Measurements from ENCODE around the gene XPA.
"Not testable (repeated sequence)": the region's sequence is repeated elsewhere in the genome, so short reads cannot be mapped to it uniquely, and the experiment has no call there.

Gene XPA

GRCh38 chr9:97705354-97705950, 8.3 kb upstream of the XPA start:
- intact Hi-C loops (cut with DNase I), result no loop called here

GRCh38 chr9:97704851-97705250, 7.7 kb upstream of the XPA start:
- no peak for DNase-seq
- intact Hi-C loops (cut with DNase I), result no loop called here

More at GRCh38 chr9:97705354-97705950, 8.3 kb upstream of the XPA start:
- DNase-seq, result no peak

- DNase-seq, result no peak
- intact Hi-C loops (cut with DNase I), result no loop called here
Measured at GRCh38 chr9:97704345-97704677, 7.2 kb upstream of the XPA start.

- intact Hi-C loops (cut with DNase I), result no loop called here
- peak in 8 of 42 donors; percentile 12 to 49 (median 28) for DNase-seq
Measured at GRCh38 chr9:97703437-97704344, 6.6 kb upstream of the XPA start.

- intact Hi-C loops (cut with DNase I), result loop anchor here (5.0 to 10.0 kb wide), 2 partner anchors 65 to 282 kb away; partner anchors contain the start of genes ANP32B, NCBP1 and TSTD2
- DNase-seq, result not testable (repeated sequence)
Measured at GRCh38 chr9:97699824-97700223, 2.7 kb upstream of the XPA start.

GRCh38 chr9:97699281-97699680, 2.1 kb upstream of the XPA start:
- intact Hi-C loops (cut with DNase I), result loop anchor here (5.0 to 10.0 kb wide), 2 partner anchors 64 to 283 kb away; partner anchors contain the start of genes ANP32B, NCBP1 and TSTD2
- DNase-seq, result peak; percentile 11 to 90 (median 74)

- intact Hi-C loops (cut with DNase I), result loop anchor here (5.0 to 10.0 kb wide), 2 partner anchors 64 to 283 kb away; partner anchors contain the start of genes ANP32B, NCBP1 and TSTD2
- DNase-seq, result peak in 1 of 42 donors; percentile 8
Measured at GRCh38 chr9:97698865-97699264, 1.7 kb upstream of the XPA start.

- no peak for DNase-seq
- intact Hi-C loops (cut with DNase I), result loop anchor here (5.0 to 10.0 kb wide), 2 partner anchors 63 to 284 kb away; partner anchors contain the start of genes ANP32B, NCBP1 and TSTD2
Measured at GRCh38 chr9:97697837-97698236, 697 bp upstream of the XPA start.

GRCh38 chr9:97695995-97696802, 941 bp downstream of the XPA start:
- DNase-seq, result no peak

GRCh38 chr9:97695390-97695789, 1.8 kb downstream of the XPA start:
- DNase-seq, result no peak
- intact Hi-C loops (cut with DNase I), result loop anchor here (5.0 to 10.0 kb wide), 2 partner anchors 61 to 287 kb away; partner anchors contain the start of genes ANP32B, NCBP1 and TSTD2

More at GRCh38 chr9:97695995-97696802, 941 bp downstream of the XPA start:
- intact Hi-C loops (cut with DNase I), result loop anchor here (5.0 to 10.0 kb wide), 2 partner anchors 61 to 286 kb away; partner anchors contain the start of genes ANP32B, NCBP1 and TSTD2

GRCh38 chr9:97694769-97695168, 2.4 kb downstream of the XPA start:
- intact Hi-C loops (cut with DNase I), result loop anchor here (5.0 to 10.0 kb wide), 2 partner anchors 60 to 288 kb away; partner anchors contain the start of genes ANP32B, NCBP1 and TSTD2
- DNase-seq, result no peak

- no peak for DNase-seq
- intact Hi-C loops (cut with DNase I), result loop anchor here (10.0 kb wide), 1 partner anchor 55 kb away; the partner anchor contains the start of genes NCBP1 and TSTD2
Measured at GRCh38 chr9:97689401-97690180, 7.5 kb downstream of the XPA start.

- intact Hi-C loops (cut with DNase I), result no loop called here
- no peak for DNase-seq
Measured at GRCh38 chr9:97688654-97689053, 8.5 kb downstream of the XPA start.

- intact Hi-C loops (cut with DNase I), result no loop called here
- DNase-seq, result no peak
Measured at GRCh38 chr9:97682242-97682641, 14.9 kb downstream of the XPA start.

GRCh38 chr9:97675655-97676054, 21.5 kb downstream of the XPA start:
- intact Hi-C loops (cut with DNase I), result no loop called here
- DNase-seq, result peak in 1 of 42 donors; percentile 24

GRCh38 chr9:97673922-97674321, 23.2 kb downstream of the XPA start:
- intact Hi-C loops (cut with DNase I), result no loop called here
- DNase-seq, result no peak

GRCh38 chr9:97672403-97672802, 24.7 kb downstream of the XPA start:
- no peak for DNase-seq
- intact Hi-C loops (cut with DNase I), result no loop called here

GRCh38 chr9:97670586-97670985, 26.6 kb downstream of the XPA start:
- DNase-seq, result no peak
- intact Hi-C loops (cut with DNase I), result no loop called here

All from head of caudate nucleus (tissue), 42 donors.